Measurements from ENCODE around the gene LRRC58.
"Not testable (repeated sequence)": the region's sequence is repeated elsewhere in the genome, so short reads cannot be mapped to it uniquely, and the experiment has no call there.

LRRC58 gene

DNA sequence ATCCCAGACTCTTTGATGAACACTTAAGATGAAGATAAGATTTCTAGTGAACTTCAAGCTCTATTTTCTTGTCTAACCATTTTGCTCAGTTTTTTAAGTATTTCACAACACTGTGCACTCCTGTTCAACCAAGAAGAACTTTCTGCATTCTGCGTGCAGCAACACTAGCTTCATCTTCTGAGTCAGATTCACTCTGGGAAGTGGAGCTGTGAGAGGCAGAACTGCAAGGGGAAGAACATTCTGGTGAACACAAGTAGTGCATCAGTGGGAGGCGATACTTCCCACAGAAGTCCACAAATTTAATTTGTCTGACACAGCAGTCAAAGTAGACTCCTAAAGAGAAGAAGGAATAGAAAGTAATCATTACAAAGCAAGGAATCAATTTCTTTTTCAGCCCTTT is 18.1 kb downstream of the LRRC58 start:
- peaks cover 4% of the 10 kb centered on the region; the same call in 1 of the 2 replicates for H3K79me2 ChIP-seq (ENCODE audit: insufficient read depth, low read length)
- H2AFZ ChIP-seq (ENCODE audit: low read length), result no peak overlapping the region
- no peaks in the 10 kb centered on the region for H4K20me1 ChIP-seq (ENCODE audit: insufficient read depth, low read length)
- no peak overlapping the region for H3K27ac ChIP-seq (ENCODE audit: low read depth, low read length, poor library complexity, severe bottlenecking)
- H3K4me1 ChIP-seq (ENCODE audit: insufficient read depth, low read length, severe bottlenecking), result no peaks in the 10 kb centered on the region
- H3K36me3 ChIP-seq (ENCODE audit: insufficient read depth, low read length), result peaks cover 83% of the 10 kb centered on the region
- H3K9me3 ChIP-seq (ENCODE audit: low read length), result no peaks in the 10 kb centered on the region
- no peak overlapping the region for H3K9ac ChIP-seq (ENCODE audit: low read length)
- H3K4me3 ChIP-seq (ENCODE audit: low read depth, low read length, poor library complexity, severe bottlenecking), result no peak overlapping the region
- H3F3A ChIP-seq (ENCODE audit: insufficient read depth, low read length), result no peaks in the 10 kb centered on the region
- TF ChIP-seq, protein P1, sequence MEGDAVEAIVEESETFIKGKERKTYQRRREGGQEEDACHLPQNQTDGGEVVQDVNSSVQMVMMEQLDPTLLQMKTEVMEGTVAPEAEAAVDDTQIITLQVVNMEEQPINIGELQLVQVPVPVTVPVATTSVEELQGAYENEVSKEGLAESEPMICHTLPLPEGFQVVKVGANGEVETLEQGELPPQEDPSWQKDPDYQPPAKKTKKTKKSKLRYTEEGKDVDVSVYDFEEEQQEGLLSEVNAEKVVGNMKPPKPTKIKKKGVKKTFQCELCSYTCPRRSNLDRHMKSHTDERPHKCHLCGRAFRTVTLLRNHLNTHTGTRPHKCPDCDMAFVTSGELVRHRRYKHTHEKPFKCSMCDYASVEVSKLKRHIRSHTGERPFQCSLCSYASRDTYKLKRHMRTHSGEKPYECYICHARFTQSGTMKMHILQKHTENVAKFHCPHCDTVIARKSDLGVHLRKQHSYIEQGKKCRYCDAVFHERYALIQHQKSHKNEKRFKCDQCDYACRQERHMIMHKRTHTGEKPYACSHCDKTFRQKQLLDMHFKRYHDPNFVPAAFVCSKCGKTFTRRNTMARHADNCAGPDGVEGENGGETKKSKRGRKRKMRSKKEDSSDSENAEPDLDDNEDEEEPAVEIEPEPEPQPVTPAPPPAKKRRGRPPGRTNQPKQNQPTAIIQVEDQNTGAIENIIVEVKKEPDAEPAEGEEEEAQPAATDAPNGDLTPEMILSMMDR (IDR thresholded peaks at IDR 0.05; ENCODE audit: low read length), result no peak
- TF ChIP-seq EZH2 (IDR thresholded peaks at IDR 0.05; ENCODE audit: borderline replicate concordance, low read length), result no peak
- H3K27me3 ChIP-seq (ENCODE audit: insufficient read depth, low read length), result no peaks in the 10 kb centered on the region
- H3K9me2 ChIP-seq (ENCODE audit: low read depth, low read length), result no peaks in the 10 kb centered on the region
- H3K4me2 ChIP-seq (ENCODE audit: low read length), result no peak overlapping the region

DNA sequence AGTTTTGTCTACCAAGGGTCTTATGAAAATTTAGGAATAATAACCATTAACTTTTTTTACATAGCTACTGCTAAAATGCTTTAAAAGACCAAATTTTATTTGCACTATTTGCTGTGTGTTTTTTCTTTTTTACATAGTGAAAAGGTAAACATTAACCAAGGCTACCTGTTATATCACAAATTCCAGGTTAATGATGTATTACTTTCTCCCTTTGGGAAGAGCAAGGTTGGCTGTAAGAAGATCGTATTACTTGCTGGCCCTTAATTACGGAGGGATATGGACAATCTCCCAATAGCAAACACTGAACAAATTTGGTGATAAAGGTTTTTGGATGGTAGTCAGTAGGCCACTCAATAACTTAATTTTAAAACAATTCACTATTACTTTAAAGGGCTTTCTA is 22.4 kb downstream of the LRRC58 start:
- Histone ChIP-seq H3K79me2 (ENCODE audit: insufficient read depth, low read length) (no peaks in the 10 kb centered on the region), H3K9me2 (ENCODE audit: low read depth, low read length) (no peaks in the 10 kb centered on the region), H3K4me1 (ENCODE audit: insufficient read depth, low read length, severe bottlenecking) (no peaks in the 10 kb centered on the region), H3K27me3 (ENCODE audit: insufficient read depth, low read length) (no peaks in the 10 kb centered on the region), H4K20me1 (ENCODE audit: insufficient read depth, low read length) (no peaks in the 10 kb centered on the region), H3F3A (ENCODE audit: insufficient read depth, low read length) (no peaks in the 10 kb centered on the region), H2AFZ (ENCODE audit: low read length) (no peak overlapping the region), H3K4me2 (ENCODE audit: low read length) (no peak overlapping the region), H3K4me3 (ENCODE audit: low read depth, low read length, poor library complexity, severe bottlenecking) (no peak overlapping the region), H3K9me3 (ENCODE audit: low read length) (no peaks in the 10 kb centered on the region), H3K9ac (ENCODE audit: low read length) (no peak overlapping the region), H3K27ac (ENCODE audit: low read depth, low read length, poor library complexity, severe bottlenecking) (no peak overlapping the region), H3K36me3 (ENCODE audit: insufficient read depth, low read length) (peaks cover 74% of the 10 kb centered on the region)
- TF ChIP-seq, protein P1 (IDR thresholded peaks at IDR 0.05; ENCODE audit: low read length), result no peak
- TF ChIP-seq EZH2 (IDR thresholded peaks at IDR 0.05; ENCODE audit: borderline replicate concordance, low read length), result no peak

- H3K27me3 ChIP-seq (ENCODE audit: insufficient read depth, low read length), result no peaks in the 10 kb centered on the region
- H3K9ac ChIP-seq (ENCODE audit: low read length), result no peak overlapping the region
- no peaks in the 10 kb centered on the region for H3F3A ChIP-seq (ENCODE audit: insufficient read depth, low read length)
- H3K27ac ChIP-seq (ENCODE audit: low read depth, low read length, poor library complexity, severe bottlenecking), result no peak overlapping the region
- H2AFZ ChIP-seq (ENCODE audit: low read length), result no peak overlapping the region
- no peaks in the 10 kb centered on the region for H3K79me2 ChIP-seq (ENCODE audit: insufficient read depth, low read length)
- H3K4me3 ChIP-seq (ENCODE audit: low read depth, low read length, poor library complexity, severe bottlenecking), result no peak overlapping the region
- no peaks in the 10 kb centered on the region for H3K9me3 ChIP-seq (ENCODE audit: low read length)
- no peaks in the 10 kb centered on the region for H4K20me1 ChIP-seq (ENCODE audit: insufficient read depth, low read length)
- TF ChIP-seq, protein P1 (IDR thresholded peaks at IDR 0.05; ENCODE audit: low read length), result no peak
- TF ChIP-seq EZH2 (IDR thresholded peaks at IDR 0.05; ENCODE audit: borderline replicate concordance, low read length), result no peak
- H3K36me3 ChIP-seq (ENCODE audit: insufficient read depth, low read length), result peaks cover 52% of the 10 kb centered on the region
- no peaks in the 10 kb centered on the region for H3K4me1 ChIP-seq (ENCODE audit: insufficient read depth, low read length, severe bottlenecking)
- no peaks in the 10 kb centered on the region for H3K9me2 ChIP-seq (ENCODE audit: low read depth, low read length)
- H3K4me2 ChIP-seq (ENCODE audit: low read length), result no peak overlapping the region
These were observed 25.0 kb downstream of the LRRC58 start for GRCh38 chr3:120324190-120324589.

GRCh38 chr3:120323761-120324160 is 25.4 kb downstream of the LRRC58 start:
- not testable (repeated sequence) for H3K4me3 ChIP-seq (ENCODE audit: low read depth, low read length, poor library complexity, severe bottlenecking); H3K9me2 ChIP-seq (ENCODE audit: low read depth, low read length); H3K4me1 ChIP-seq (ENCODE audit: insufficient read depth, low read length, severe bottlenecking); H3K4me2 ChIP-seq (ENCODE audit: low read length); H2AFZ ChIP-seq (ENCODE audit: low read length); H3F3A ChIP-seq (ENCODE audit: insufficient read depth, low read length); H3K27ac ChIP-seq (ENCODE audit: low read depth, low read length, poor library complexity, severe bottlenecking); H4K20me1 ChIP-seq (ENCODE audit: insufficient read depth, low read length); H3K9ac ChIP-seq (ENCODE audit: low read length); H3K27me3 ChIP-seq (ENCODE audit: insufficient read depth, low read length); H3K9me3 ChIP-seq (ENCODE audit: low read length); H3K79me2 ChIP-seq (ENCODE audit: insufficient read depth, low read length)
- peaks cover 48% of the 10 kb centered on the region for H3K36me3 ChIP-seq (ENCODE audit: insufficient read depth, low read length)

Measured in OCI-LY1 (cell line).